ENCODE measurements around the gene SUOX. TPM values are rescaled to one million over a fixed set of nuclear protein-coding genes. Genes with fewer than 3 reads are reported as not detected.

Gene SUOX
- 10 to 100 TPM; 23.9 to 37.7 TPM for total RNA-seq

- Histone ChIP-seq H3K36me3 (peaks cover 25% of the 10 kb centered on the region), H3K27me3 (no peaks in the 10 kb centered on the region), H3K4me1 (peaks cover 0 to 19% of the 10 kb centered on the region in 2 donors), H3K4me3 (peak within 1 kb of the TSS; percentile 48 to 78), H3K9me3 (no peaks in the 10 kb centered on the region), H3K27ac (peak within 1 kb of the TSS; percentile 84 to 86)
- TF ChIP-seq, protein P1, sequence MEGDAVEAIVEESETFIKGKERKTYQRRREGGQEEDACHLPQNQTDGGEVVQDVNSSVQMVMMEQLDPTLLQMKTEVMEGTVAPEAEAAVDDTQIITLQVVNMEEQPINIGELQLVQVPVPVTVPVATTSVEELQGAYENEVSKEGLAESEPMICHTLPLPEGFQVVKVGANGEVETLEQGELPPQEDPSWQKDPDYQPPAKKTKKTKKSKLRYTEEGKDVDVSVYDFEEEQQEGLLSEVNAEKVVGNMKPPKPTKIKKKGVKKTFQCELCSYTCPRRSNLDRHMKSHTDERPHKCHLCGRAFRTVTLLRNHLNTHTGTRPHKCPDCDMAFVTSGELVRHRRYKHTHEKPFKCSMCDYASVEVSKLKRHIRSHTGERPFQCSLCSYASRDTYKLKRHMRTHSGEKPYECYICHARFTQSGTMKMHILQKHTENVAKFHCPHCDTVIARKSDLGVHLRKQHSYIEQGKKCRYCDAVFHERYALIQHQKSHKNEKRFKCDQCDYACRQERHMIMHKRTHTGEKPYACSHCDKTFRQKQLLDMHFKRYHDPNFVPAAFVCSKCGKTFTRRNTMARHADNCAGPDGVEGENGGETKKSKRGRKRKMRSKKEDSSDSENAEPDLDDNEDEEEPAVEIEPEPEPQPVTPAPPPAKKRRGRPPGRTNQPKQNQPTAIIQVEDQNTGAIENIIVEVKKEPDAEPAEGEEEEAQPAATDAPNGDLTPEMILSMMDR (IDR thresholded peaks at IDR 0.05) = no peak
- peak; percentile 98 for DNase-seq (ENCODE audit: low spot score)
Observed at GRCh38 chr12:55996715-55997534, at the start of gene SUOX. SUOX (plus strand) TSS chr12:55997276; CDS start chr12:56002222, 4,946 bp downstream.

GRCh38 chr12:55955344-55955743, 41.7 kb upstream of the SUOX start:
- H3K4me3 ChIP-seq = no peak overlapping the region
- peaks cover 18% of the 10 kb centered on the region for H3K36me3 ChIP-seq
- no peak for DNase-seq (ENCODE audit: low spot score)
- H3K9me3 ChIP-seq = no peaks in the 10 kb centered on the region
- no peaks in the 10 kb centered on the region for H3K4me1 ChIP-seq
- no peaks in the 10 kb centered on the region for H3K27me3 ChIP-seq
- TF ChIP-seq, protein P1 (IDR thresholded peaks at IDR 0.05) = no peak
- no peak overlapping the region for H3K27ac ChIP-seq

GRCh38 chr12:55955800-55956508, 41.1 kb upstream of the SUOX start:
- Histone ChIP-seq H3K4me3 (no peak overlapping the region), H3K9me3 (no peaks in the 10 kb centered on the region), H3K27ac (no peak overlapping the region), H3K36me3 (peaks cover 18% of the 10 kb centered on the region), H3K27me3 (no peaks in the 10 kb centered on the region), H3K4me1 (no peaks in the 10 kb centered on the region)
- TF ChIP-seq, protein P1 (IDR thresholded peaks at IDR 0.05) = no peak
- no peak for DNase-seq (ENCODE audit: low spot score)

DNA sequence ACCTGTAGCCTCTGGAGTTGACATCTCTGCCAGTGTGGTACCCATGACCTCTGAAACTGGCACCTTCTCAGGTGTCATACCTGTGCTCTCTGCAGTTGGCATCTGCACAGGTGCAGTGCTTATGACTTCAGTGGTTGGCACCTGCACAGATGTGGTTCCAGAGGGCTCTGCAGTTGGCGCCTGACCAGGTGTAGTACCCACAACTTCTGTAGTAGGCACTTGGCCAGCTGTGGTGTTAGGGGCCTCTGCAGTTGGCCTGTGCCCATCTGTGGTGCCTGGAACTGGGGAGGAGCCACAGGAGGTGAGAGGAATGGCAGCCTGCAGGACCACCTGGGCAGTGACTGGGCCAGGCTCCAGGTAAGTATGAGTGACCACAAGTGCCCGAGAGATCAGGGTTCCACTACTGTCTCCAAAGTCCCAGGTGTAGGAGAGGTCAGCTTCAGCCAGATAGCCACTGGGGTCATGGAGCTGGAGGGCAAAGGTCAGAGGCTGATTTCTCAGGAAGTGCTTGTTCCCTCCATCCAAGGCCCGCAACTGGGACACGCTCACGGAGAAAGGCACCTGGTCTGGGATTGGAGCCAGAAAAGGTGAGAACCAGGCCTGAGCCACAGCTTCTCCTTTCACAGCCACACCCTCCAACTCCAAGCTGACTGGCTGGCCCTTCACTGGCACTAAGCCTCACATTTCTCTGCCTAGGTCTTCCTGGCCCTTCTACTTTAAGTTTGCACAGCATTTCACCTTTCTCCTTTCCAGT, 39.8 kb upstream of the SUOX start:
- Histone ChIP-seq H3K27me3 (no peaks in the 10 kb centered on the region), H3K4me1 (no peaks in the 10 kb centered on the region), H3K4me3 (no peak overlapping the region), H3K36me3 (peaks cover 5% of the 10 kb centered on the region), H3K27ac (no peak overlapping the region), H3K9me3 (no peaks in the 10 kb centered on the region)
- TF ChIP-seq, protein P1 (IDR thresholded peaks at IDR 0.05) = no peak
- DNase-seq (ENCODE audit: low spot score) = no peak

DNA sequence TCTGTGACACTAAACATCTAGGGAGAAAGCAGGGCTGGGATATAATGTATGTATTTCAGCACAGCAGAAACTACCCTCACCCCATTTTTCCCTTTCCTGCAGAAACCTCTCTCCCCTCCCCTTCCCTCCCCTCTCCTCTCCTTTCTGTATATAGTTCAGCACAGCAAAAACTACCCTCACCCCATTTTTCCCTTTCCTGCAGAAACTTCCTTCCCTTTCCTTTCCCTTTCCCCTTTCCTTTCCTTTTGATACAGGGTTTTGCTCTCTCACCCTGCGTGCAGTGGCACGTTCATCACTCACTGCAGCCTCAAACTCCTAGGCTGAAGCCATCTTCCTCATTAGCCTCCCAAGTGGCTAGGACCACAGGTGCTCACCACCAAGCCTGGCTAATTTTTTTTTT, 33.3 kb upstream of the SUOX start:
- H3K9me3 ChIP-seq = no peaks in the 10 kb centered on the region
- no peak overlapping the region for H3K27ac ChIP-seq
- H3K4me1 ChIP-seq = peaks cover 0 to 17% of the 10 kb centered on the region in 2 donors
- H3K36me3 ChIP-seq = no peaks in the 10 kb centered on the region
- H3K27me3 ChIP-seq = no peaks in the 10 kb centered on the region
- H3K4me3 ChIP-seq = no peak overlapping the region
- TF ChIP-seq, protein P1 (IDR thresholded peaks at IDR 0.05) = no peak
- no peak for DNase-seq (ENCODE audit: low spot score)

Measured in right atrium auricular region (tissue), 2 donors.